Bronchial smooth muscle cell (primary cell): ENCODE measurements around the gene TAS2R1. TPM values are rescaled to one million over a fixed set of nuclear protein-coding genes. Genes with fewer than 3 reads are reported as not detected.

Experiments used
- total RNA-seq: library from RNA; depleted of rRNA; stranded (reverse); fragments of >200 nt; gene quantifications from 2 replicates; pipeline ENCODE4 v1.2.1, GENCODE V29; 2014

Gene TAS2R1, protein sequence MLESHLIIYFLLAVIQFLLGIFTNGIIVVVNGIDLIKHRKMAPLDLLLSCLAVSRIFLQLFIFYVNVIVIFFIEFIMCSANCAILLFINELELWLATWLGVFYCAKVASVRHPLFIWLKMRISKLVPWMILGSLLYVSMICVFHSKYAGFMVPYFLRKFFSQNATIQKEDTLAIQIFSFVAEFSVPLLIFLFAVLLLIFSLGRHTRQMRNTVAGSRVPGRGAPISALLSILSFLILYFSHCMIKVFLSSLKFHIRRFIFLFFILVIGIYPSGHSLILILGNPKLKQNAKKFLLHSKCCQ
- total RNA-seq = not detected in 2 replicates

DNA sequence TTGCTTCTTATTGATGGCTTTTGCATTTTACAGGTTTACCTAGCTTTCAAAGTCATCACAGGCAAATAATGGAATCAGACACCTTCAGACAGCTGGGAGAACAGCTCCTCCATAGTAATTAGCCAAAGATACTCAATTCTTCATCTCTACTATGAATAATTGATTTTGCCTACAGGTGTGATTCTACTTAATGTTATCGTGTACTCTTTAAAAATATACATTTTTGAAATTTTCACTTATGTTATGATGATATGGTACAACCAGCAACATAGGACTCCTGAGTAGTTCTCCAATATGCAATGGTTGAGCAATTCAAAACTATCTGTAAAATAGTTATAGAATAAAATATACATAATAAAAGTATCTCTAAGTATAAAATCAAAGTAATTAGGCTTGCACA, at the start of gene TAS2R1:
TAS2R1 (minus strand) TSS at position 101 of the 400 bp plus-strand sequence. CDS start 319 bp downstream, outside the sequence.

Other genes starting within 250 kb of the TAS2R1 start
- gene SEMA5A, start 84.3 kb downstream of the TAS2R1 start, total RNA-seq = 6.1 and 9.9 TPM in 2 replicates